Measurements from ENCODE around the gene RAB2B. TPM values are rescaled to one million over a fixed set of nuclear protein-coding genes. Genes with fewer than 3 reads are reported as not detected.

The RAB2B gene
- total RNA-seq, 4 donors from 2014 or later = 26.2 to 41.0 (median 28.3) TPM

GRCh38 chr14:21494902-21495762 is 18.4 kb upstream of the RAB2B start:
- 50% methylated on average over 2 of the region's 2 CpGs for WGBS

GRCh38 chr14:21486640-21487087 is 9.9 kb upstream of the RAB2B start:
- DNase-seq (ENCODE audit: extremely low spot score) = no peak
- no peaks in the 10 kb centered on the region for H3K27me3 ChIP-seq
- H3K36me3 ChIP-seq = peaks cover 29 to 54% (median 49%) of the 10 kb centered on the region in 4 donors
- no peak for TF ChIP-seq POLR2AphosphoS5 (IDR thresholded peaks at IDR 0.05)
- TF ChIP-seq POLR2A (IDR thresholded peaks at IDR 0.05; ENCODE audit: low read depth) = no peak
- no peak for TF ChIP-seq EP300 (IDR thresholded peaks at IDR 0.05)
- no peak for TF ChIP-seq CTCF (IDR thresholded peaks at IDR 0.05)
- 78% methylated on average over 1 of the region's 1 CpG for WGBS
- no peaks in the 10 kb centered on the region for H3K9me3 ChIP-seq
- peaks cover 0 to 13% (median 5%) of the 10 kb centered on the region in 4 donors for H3K4me1 ChIP-seq
- no peak overlapping the region for H3K4me3 ChIP-seq
- intact Hi-C loops (cut with DNase I) = no loop called here
- H3K27ac ChIP-seq (replicated peaks in 1 of 4) = no peak overlapping the region

More at GRCh38 chr14:21494902-21495762, 18.4 kb upstream of the RAB2B start:
- peaks cover 0 to 10% (median 0%) of the 10 kb centered on the region in 4 donors for H3K4me1 ChIP-seq
- intact Hi-C loops (cut with DNase I) = no loop called here
- H3K9me3 ChIP-seq = no peaks in the 10 kb centered on the region
- DNase-seq (ENCODE audit: extremely low spot score) = no peak
- H3K36me3 ChIP-seq = peaks cover 72 to 100% (median 94%) of the 10 kb centered on the region in 4 donors
- H3K27ac ChIP-seq (replicated peaks in 1 of 4) = no peak overlapping the region
- no peaks in the 10 kb centered on the region for H3K27me3 ChIP-seq
- H3K4me3 ChIP-seq = no peak overlapping the region
- no peak for TF ChIP-seq POLR2A (IDR thresholded peaks at IDR 0.05; ENCODE audit: low read depth)
- TF ChIP-seq CTCF (IDR thresholded peaks at IDR 0.05) = no peak

GRCh38 chr14:21476523-21476924 is 235 bp downstream of the RAB2B start:
- intact Hi-C loops (cut with DNase I) = loop anchor here (5.0 kb wide), 1 partner anchor 36 kb away; the partner anchor contains the start of gene METTL3
- WGBS = 0% methylated on average over 7 of the region's 27 CpGs
- Histone ChIP-seq H3K36me3 (peaks cover 0 to 41% (median 14%) of the 10 kb centered on the region in 4 donors), H3K4me1 (peaks cover 19 to 38% (median 28%) of the 10 kb centered on the region in 4 donors), H3K27me3 (no peaks in the 10 kb centered on the region), H3K27ac (replicated peaks in 1 of 4) (peak overlapping the region; percentile 86 to 93 (median 90)), H3K9me3 (no peaks in the 10 kb centered on the region), H3K4me3 (peak overlapping the region; percentile 68 to 88 (median 86))
- no peak for TF ChIP-seq POLR2A (IDR thresholded peaks at IDR 0.05; ENCODE audit: low read depth)
- TF ChIP-seq EP300 (IDR thresholded peaks at IDR 0.05) = no peak
- TF ChIP-seq POLR2AphosphoS5 (IDR thresholded peaks at IDR 0.05) = peak in 1 of 2 donors; percentile 4
- peak; percentile 97 for DNase-seq (ENCODE audit: extremely low spot score)

- Histone ChIP-seq H3K9me3 (no peaks in the 10 kb centered on the region), H3K36me3 (peaks cover 0 to 39% (median 11%) of the 10 kb centered on the region in 4 donors), H3K27ac (replicated peaks in 1 of 4) (peak overlapping the region; percentile 86 to 93 (median 90)), H3K4me3 (peak overlapping the region; percentile 68 to 88 (median 86)), H3K4me1 (peaks cover 19 to 34% (median 28%) of the 10 kb centered on the region in 4 donors), H3K27me3 (no peaks in the 10 kb centered on the region)
- TF ChIP-seq CTCF (IDR thresholded peaks at IDR 0.05) (no peak), POLR2AphosphoS5 (IDR thresholded peaks at IDR 0.05) (no peak), POLR2A (IDR thresholded peaks at IDR 0.05; ENCODE audit: low read depth) (no peak), EP300 (IDR thresholded peaks at IDR 0.05) (no peak)
- intact Hi-C loops (cut with DNase I) = loop anchor here (5.0 kb wide), 1 partner anchor 36 kb away; the partner anchor contains the start of gene METTL3
- no peak for DNase-seq (ENCODE audit: extremely low spot score)
- 45% methylated on average over 10 of the region's 10 CpGs for WGBS
Measured at GRCh38 chr14:21475767-21476522, 814 bp downstream of the RAB2B start.
